Osteoblast (primary cell): Measurements from ENCODE around the gene KLHL5. TPM values are rescaled to one million over a fixed set of nuclear protein-coding genes. Genes with fewer than 3 reads are reported as not detected.

ENCODE experiments used
- DNase-seq: peaks from one replicate; pipeline ENCODE4 v3.0.0; 2011; ENCODE audit warnings: low spot score, mixed read lengths; ENCODE audit not compliant: insufficient read length; ENCODE audit errors: missing footprints
- H2AFZ ChIP-seq: 2 replicates; pipeline ENCODE4 v1.6.0; 2011; ENCODE audit warnings: mild to moderate bottlenecking, low read length
- H3K27ac ChIP-seq: 2 replicates; pipeline ENCODE4 v1.5.1; 2011; ENCODE audit warnings: mild to moderate bottlenecking, low read depth, low read length, moderate library complexity
- H3K27me3 ChIP-seq: 2 replicates; pipeline ENCODE4 v1.6.0; 2012; ENCODE audit warnings: mild to moderate bottlenecking, control low read depth, inconsistent platforms, low read length, moderate library complexity; ENCODE audit not compliant: insufficient read depth
- H3K36me3 ChIP-seq: 2 replicates; pipeline ENCODE4 v1.5.1; 2011; ENCODE audit warnings: mild to moderate bottlenecking, low read length, control low read depth, moderate library complexity; ENCODE audit not compliant: insufficient read depth
- H3K4me1 ChIP-seq: 2 replicates; pipeline ENCODE4 v1.5.1; 2011; ENCODE audit warnings: mild to moderate bottlenecking, low read length, control low read depth, moderate library complexity; ENCODE audit not compliant: insufficient read depth
- H3K4me2 ChIP-seq: 2 replicates; pipeline ENCODE4 v1.6.0; 2011; ENCODE audit warnings: mild to moderate bottlenecking, low read length; ENCODE audit not compliant: insufficient read depth
- H3K4me3 ChIP-seq: fragments of 200-600 bp; sonication (generic); 3 replicates; pipeline ENCODE4 v1.5.1; 2012; ENCODE audit warnings: mild to moderate bottlenecking, low read length, inconsistent platforms; ENCODE audit not compliant: insufficient read depth
- H3K79me2 ChIP-seq: 2 replicates; pipeline ENCODE4 v1.6.0; 2012; ENCODE audit warnings: mild to moderate bottlenecking, low read length, control low read depth, inconsistent platforms; ENCODE audit not compliant: insufficient read depth
- H3K9me3 ChIP-seq: 2 replicates; pipeline ENCODE4 v1.5.1; 2011; ENCODE audit warnings: low read depth, low read length, control low read depth
- H4K20me1 ChIP-seq: 2 replicates; pipeline ENCODE4 v1.6.0; 2012; ENCODE audit warnings: mild to moderate bottlenecking, low read length, control low read depth; ENCODE audit not compliant: insufficient read depth
- total RNA-seq: library from RNA; depleted of rRNA; stranded (reverse); fragments of >200 nt; gene quantifications from 2 replicates; pipeline ENCODE4 v1.2.3, GENCODE V29; 2012
- TF ChIP-seq, protein P1 (sequence below): IDR thresholded peaks from 2 replicates; pipeline ENCODE4 v1.5.1; 2011; ENCODE audit warnings: mild to moderate bottlenecking, low read depth, low read length, moderate library complexity; ENCODE audit errors: extremely low read depth

The KLHL5 gene
- total RNA-seq, 1 donor, result 95.5 TPM

DNA sequence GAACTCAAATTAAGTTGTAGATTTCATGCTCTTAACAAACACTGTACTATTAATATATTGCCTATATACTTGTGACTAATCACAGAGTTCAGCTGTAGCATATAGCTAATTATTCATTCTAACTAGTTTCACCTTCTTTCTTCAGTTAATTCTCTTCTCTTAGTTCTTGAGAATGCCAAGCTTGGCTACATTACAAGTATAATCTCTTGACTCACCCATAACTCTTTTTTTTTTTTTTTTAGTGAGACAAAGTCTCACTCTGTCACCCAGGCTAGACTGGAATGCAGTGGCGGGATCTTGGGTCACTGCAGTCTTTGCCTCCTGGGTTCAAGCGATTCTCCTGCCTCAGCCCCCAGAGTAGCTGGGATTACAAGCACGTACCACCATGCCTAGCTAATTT lies 5.4 kb downstream of the KLHL5 start:
- H3K4me2 ChIP-seq, result no peak overlapping the region
- no peaks in the 10 kb centered on the region for H3K36me3 ChIP-seq
- H3K27me3 ChIP-seq, result no peaks in the 10 kb centered on the region
- no peak overlapping the region for H3K4me3 ChIP-seq
- H3K9me3 ChIP-seq, result no peaks in the 10 kb centered on the region
- H3K27ac ChIP-seq, result no peak overlapping the region
- no peak overlapping the region for H2AFZ ChIP-seq
- TF ChIP-seq, protein P1, sequence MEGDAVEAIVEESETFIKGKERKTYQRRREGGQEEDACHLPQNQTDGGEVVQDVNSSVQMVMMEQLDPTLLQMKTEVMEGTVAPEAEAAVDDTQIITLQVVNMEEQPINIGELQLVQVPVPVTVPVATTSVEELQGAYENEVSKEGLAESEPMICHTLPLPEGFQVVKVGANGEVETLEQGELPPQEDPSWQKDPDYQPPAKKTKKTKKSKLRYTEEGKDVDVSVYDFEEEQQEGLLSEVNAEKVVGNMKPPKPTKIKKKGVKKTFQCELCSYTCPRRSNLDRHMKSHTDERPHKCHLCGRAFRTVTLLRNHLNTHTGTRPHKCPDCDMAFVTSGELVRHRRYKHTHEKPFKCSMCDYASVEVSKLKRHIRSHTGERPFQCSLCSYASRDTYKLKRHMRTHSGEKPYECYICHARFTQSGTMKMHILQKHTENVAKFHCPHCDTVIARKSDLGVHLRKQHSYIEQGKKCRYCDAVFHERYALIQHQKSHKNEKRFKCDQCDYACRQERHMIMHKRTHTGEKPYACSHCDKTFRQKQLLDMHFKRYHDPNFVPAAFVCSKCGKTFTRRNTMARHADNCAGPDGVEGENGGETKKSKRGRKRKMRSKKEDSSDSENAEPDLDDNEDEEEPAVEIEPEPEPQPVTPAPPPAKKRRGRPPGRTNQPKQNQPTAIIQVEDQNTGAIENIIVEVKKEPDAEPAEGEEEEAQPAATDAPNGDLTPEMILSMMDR, result no peak
- no peaks in the 10 kb centered on the region for H3K4me1 ChIP-seq
- H3K79me2 ChIP-seq, result peaks cover 26% of the 10 kb centered on the region
- peaks cover 9% of the 10 kb centered on the region for H4K20me1 ChIP-seq
- no peak for DNase-seq

DNA sequence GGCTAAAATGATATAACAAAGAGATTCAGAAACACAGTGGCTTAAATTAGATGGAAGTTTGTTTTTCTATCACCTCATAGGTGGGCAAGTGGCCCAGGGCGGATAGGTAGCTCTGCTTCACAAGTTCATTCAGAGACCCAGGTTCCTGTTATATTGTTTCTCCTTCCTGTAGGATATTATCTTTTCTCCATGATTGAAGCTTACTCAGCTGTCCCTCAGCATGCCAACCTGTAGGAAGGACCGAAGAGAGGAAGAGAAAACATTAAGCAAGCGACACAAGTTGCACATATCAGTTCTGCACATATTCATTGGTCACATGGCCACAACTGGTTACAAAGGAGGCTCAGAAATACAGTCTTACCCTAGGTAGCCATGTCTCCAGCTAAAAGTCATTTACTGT lies 6.9 kb downstream of the KLHL5 start:
- Histone ChIP-seq H3K4me2 (no peak overlapping the region), H3K4me3 (no peak overlapping the region), H3K4me1 (no peaks in the 10 kb centered on the region), H2AFZ (no peak overlapping the region), H3K27ac (no peak overlapping the region), H3K27me3 (no peaks in the 10 kb centered on the region), H4K20me1 (peaks cover 9% of the 10 kb centered on the region), H3K9me3 (no peaks in the 10 kb centered on the region), H3K36me3 (no peaks in the 10 kb centered on the region), H3K79me2 (peaks cover 20% of the 10 kb centered on the region)
- TF ChIP-seq, protein P1, result no peak
- DNase-seq, result no peak

DNA sequence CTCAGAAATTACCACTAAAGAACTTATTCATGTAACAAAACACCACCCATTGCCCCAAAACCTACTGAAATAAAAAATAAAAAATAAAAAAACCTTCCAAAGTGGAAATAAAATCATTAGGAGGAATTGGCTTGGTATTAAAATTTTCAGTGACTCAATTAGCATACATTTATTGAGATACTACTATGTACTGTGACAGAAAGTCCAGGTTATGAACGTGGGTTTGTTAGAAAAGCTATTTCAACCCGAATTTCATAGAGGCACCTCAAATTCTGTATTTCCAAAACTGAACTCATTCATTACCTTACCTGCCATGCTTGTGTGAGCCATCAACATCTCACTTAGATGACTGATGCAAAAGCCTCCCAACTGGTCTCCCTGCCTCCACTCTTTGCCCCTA lies 16.8 kb downstream of the KLHL5 start:
- Histone ChIP-seq H3K9me3 (no peaks in the 10 kb centered on the region), H3K4me2 (no peak overlapping the region)

DNA sequence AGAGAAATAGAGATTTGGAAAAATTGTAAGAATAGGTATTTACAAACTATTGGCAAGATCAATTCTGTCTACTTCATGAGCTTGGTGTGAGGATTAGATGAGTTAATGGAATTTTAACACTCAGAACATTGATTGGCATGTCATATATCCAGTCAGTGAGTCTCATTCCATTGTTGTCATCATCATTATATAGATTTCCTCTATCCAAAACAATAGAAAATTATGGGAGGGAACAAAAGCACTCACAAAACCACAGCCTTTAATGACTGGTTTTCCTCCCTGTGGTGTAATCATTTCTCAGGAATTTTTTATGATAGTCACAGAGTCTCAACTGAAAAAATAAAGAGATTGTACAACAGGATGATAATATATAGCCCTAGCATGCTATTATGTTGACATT lies 21.1 kb downstream of the KLHL5 start:
- no peak for DNase-seq
- Histone ChIP-seq H3K4me2 (no peak overlapping the region), H3K9me3 (no peaks in the 10 kb centered on the region), H3K79me2 (no peaks in the 10 kb centered on the region), H3K27ac (peak overlapping the region; percentile 43), H4K20me1 (no peaks in the 10 kb centered on the region), H3K27me3 (no peaks in the 10 kb centered on the region), H3K4me1 (peaks cover 28% of the 10 kb centered on the region), H3K36me3 (peaks cover 8% of the 10 kb centered on the region), H2AFZ (no peak overlapping the region), H3K4me3 (no peak overlapping the region)
- TF ChIP-seq, protein P1, result no peak

More for the DNA sequence above, 16.8 kb downstream of the KLHL5 start:
- Histone ChIP-seq H3K4me3 (no peak overlapping the region), H2AFZ (no peak overlapping the region), H3K27me3 (no peaks in the 10 kb centered on the region), H3K36me3 (peaks cover 5% of the 10 kb centered on the region), H3K27ac (no peak overlapping the region), H3K79me2 (no peaks in the 10 kb centered on the region), H4K20me1 (no peaks in the 10 kb centered on the region), H3K4me1 (peaks cover 11% of the 10 kb centered on the region)
- TF ChIP-seq, protein P1, result no peak
- DNase-seq, result no peak
